Measurements from ENCODE around the gene C11orf24. TPM values are rescaled to one million over a fixed set of nuclear protein-coding genes. Genes with fewer than 3 reads are reported as not detected.

The C11orf24 gene
- total and polyA plus RNA-seq, 2 of the 4 experiments (the other 2 are of a cell fraction) = 42.5 to 135 TPM

GRCh38 chr11:68215524-68216170 is 56.1 kb downstream of the C11orf24 start:
- Histone ChIP-seq H3K23ac (ENCODE audit: low read depth, low read length) (no peak overlapping the region), H4K20me1 (ENCODE audit: insufficient read depth, low read length) (peaks cover 20% of the 10 kb centered on the region), H3K27me3 (ENCODE audit: control insufficient read depth, insufficient read depth, low read length) (peaks cover 26% of the 10 kb centered on the region), H2BK15ac (ENCODE audit: low read depth, low read length) (no peak overlapping the region), H2BK5ac (ENCODE audit: low read depth, low read length, poor library complexity, severe bottlenecking) (no peak overlapping the region), H3K4me1 (ENCODE audit: control insufficient read depth, insufficient read depth, low read length) (peaks cover 2% of the 10 kb centered on the region; the same call in 1 of the 2 replicates), H3K56ac (ENCODE audit: extremely low read depth, insufficient read depth, low read length) (no peak overlapping the region), H2AFZ (replicated peaks; ENCODE audit: low read length, poor library complexity) (no peak overlapping the region), H3K14ac (replicated peaks; ENCODE audit: low read depth, low read length) (no peak overlapping the region), H3K4ac (ENCODE audit: low read depth, low read length) (no peak overlapping the region), H3K9ac (ENCODE audit: low read depth, low read length) (no peak overlapping the region), H2BK20ac (ENCODE audit: low read depth, low read length) (no peak overlapping the region), H3K18ac (ENCODE audit: low read depth, low read length) (no peak overlapping the region), H3K4me3 (ENCODE audit: insufficient read depth, low read depth, low read length) (no peak overlapping the region), H3K4me2 (ENCODE audit: low read depth, low read length) (no peak overlapping the region), H2AK5ac (ENCODE audit: low read depth, low read length) (no peak overlapping the region), H3K27ac (ENCODE audit: insufficient read depth, low read length) (no peak overlapping the region), H3K36me3 (ENCODE audit: control insufficient read depth, insufficient read depth, low read length) (no peaks in the 10 kb centered on the region), H3K79me1 (ENCODE audit: low read depth in 1 of 2, low read length in 2 of 2) (peaks cover 3 to 25% of the 10 kb centered on the region in 2 experiments; a peak in 3 of 4 replicates), H3K9me3 (ENCODE audit: control insufficient read depth, insufficient read depth, low read length) (no peaks in the 10 kb centered on the region), H2AK9ac (replicated peaks; ENCODE audit: low read depth, low read length, poor library complexity) (no peak overlapping the region), H4K8ac (ENCODE audit: low read depth in 2 of 2, low read length in 2 of 2) (no peak overlapping the region), H2BK120ac (ENCODE audit: low read depth, low read length) (no peak overlapping the region), H4K91ac (ENCODE audit: insufficient read depth, low read depth, low read length) (no peak overlapping the region), H4K5ac (ENCODE audit: low read depth, low read length) (no peak overlapping the region), H3K9me1 (ENCODE audit: insufficient read depth, low read length) (peaks cover 7% of the 10 kb centered on the region; the same call in 1 of the 2 replicates)
- intact Hi-C loops (cut with micrococcal nuclease) = no loop called here
- CTCF ChIA-PET = no interaction called here
- in situ Hi-C loops (cut with MboI; ENCODE audit: low sequenced_read_pairs) = no loop called here
- no peak for ATAC-seq (ENCODE audit: low read depth)
- POLR2A ChIA-PET (ENCODE audit: unreplicated experiment) = no interaction called here
- dilution Hi-C loops (cut with HindIII; ENCODE audit: low sequenced_read_pairs, unreplicated experiment) = no loop called here
- no TSS peak for BruUV-seq (replicated peaks)
- TF ChIP-seq BHLHE40 (IDR thresholded peaks at IDR 0.05; ENCODE audit: low read depth, low read length) (no peak), RCOR1 (IDR thresholded peaks at IDR 0.05; ENCODE audit: insufficient replicate concordance, low read length) (no peak), CEBPB (IDR thresholded peaks at IDR 0.05; ENCODE audit: low read depth, low read length) (no peak), CHD1 (IDR thresholded peaks at IDR 0.05; ENCODE audit: low read depth, low read length) (no peak), FOS (IDR thresholded peaks at IDR 0.05; ENCODE audit: low read depth, low read length) (no peak), SMC3 (IDR thresholded peaks at IDR 0.05; ENCODE audit: low read depth, low read length) (no peak), MXI1 (IDR thresholded peaks at IDR 0.05; ENCODE audit: borderline replicate concordance, low read depth, low read length) (no peak), RFX5 (IDR thresholded peaks at IDR 0.05; ENCODE audit: low read depth, low read length) (no peak), CTCF (conservative IDR thresholded peaks at IDR 0.05; ENCODE audit: low read depth, low read length) (no peak), NFE2L2 (IDR thresholded peaks at IDR 0.05; ENCODE audit: low read depth, low read length) (no peak), RAD21 (IDR thresholded peaks at IDR 0.05; ENCODE audit: low read length) (no peak), ELK1 (IDR thresholded peaks at IDR 0.05; ENCODE audit: borderline replicate concordance, low read depth, low read length) (no peak), MAFK (IDR thresholded peaks at IDR 0.05; ENCODE audit: low read depth, low read length) (no peak), USF2 (IDR thresholded peaks at IDR 0.05; ENCODE audit: low read depth, low read length) (no peak), MAZ (IDR thresholded peaks at IDR 0.05; ENCODE audit: borderline replicate concordance, low read depth, low read length) (no peak), POLR2A (IDR thresholded peaks at IDR 0.05; ENCODE audit: low read depth, low read length) (no peak)
- DNase-seq = no peak
- WGBS, 2 experiments (ENCODE audit: extremely low coverage in 2 of 2, insufficient read length in 1 of 2) = 88% methylated on average over 3 of the region's 6 CpGs; no CpG with 5 or more reads in 1 of the 2 experiments
